H1 (cell line): Measurements from ENCODE around the gene ADARB2.

ENCODE experiments used
- CTCF ChIP-seq, 3 experiments: IDR thresholded peaks; 1 replicate in 2 of 3; 2 replicates in 1 of 3; pipeline versions ENCODE4 v1.5.1 to v1.6.1; 2011; ENCODE audit warnings: low read length in 3 of 3, mild to moderate bottlenecking in 3 of 3, inconsistent platforms in 2 of 3, low read depth in 1 of 3, moderate library complexity in 1 of 3; ENCODE audit not compliant: insufficient read depth in 1 of 3; ENCODE audit errors: control extremely low read depth in 1 of 3
- GABPA ChIP-seq: IDR thresholded peaks from 2 replicates; pipeline ENCODE4 v1.6.1; 2011; ENCODE audit warnings: mild to moderate bottlenecking, low read length, moderate library complexity, borderline replicate concordance; ENCODE audit not compliant: insufficient read depth
- KDM4A ChIP-seq: IDR thresholded peaks from one replicate; pipeline ENCODE4 v1.7.1; 2012; ENCODE audit warnings: low read depth, mild to moderate bottlenecking, moderate library complexity, low read length, inconsistent platforms; ENCODE audit not compliant: severe bottlenecking
- YY1 ChIP-seq: IDR thresholded peaks from 2 replicates; pipeline ENCODE4 v1.6.1; 2011; ENCODE audit warnings: low read depth, mild to moderate bottlenecking, low read length

GRCh38 chr10:1644191-1644711 is 93.1 kb downstream of the ADARB2 start:
- TF ChIP-seq GABPA (no peak), KDM4A (no peak), YY1 (no peak), CTCF (IDR thresholded peaks at IDR 0.05; ENCODE audit: control extremely low read depth in 1 of 3, insufficient read depth in 1 of 3, low read depth in 1 of 3, low read length in 3 of 3) (no peak)
